Ishikawa (cell line): ENCODE measurements around the gene LRRC74B.

Experiments
- CEBPB ChIP-seq: IDR thresholded peaks from 2 replicates; pipeline ENCODE4 v1.6.1; 2012
- CREB1 ChIP-seq: IDR thresholded peaks from 2 replicates; pipeline ENCODE4 v1.6.1; 2012; ENCODE audit warnings: low read depth
- EGR1 ChIP-seq: IDR thresholded peaks from 2 replicates; pipeline ENCODE4 v1.6.1; 2012
- EP300 ChIP-seq: IDR thresholded peaks from 2 replicates; pipeline ENCODE4 v1.6.1; 2012; ENCODE audit warnings: borderline replicate concordance
- FOXM1 ChIP-seq: IDR thresholded peaks from 2 replicates; pipeline ENCODE4 v1.6.1; 2012; ENCODE audit warnings: low read depth, borderline replicate concordance
- NFIC ChIP-seq: IDR thresholded peaks from 2 replicates; pipeline ENCODE4 v1.6.1; 2012
- RAD21 ChIP-seq: IDR thresholded peaks from 2 replicates; pipeline ENCODE4 v1.6.1; 2012; ENCODE audit warnings: low read depth
- TAF1 ChIP-seq: IDR thresholded peaks from 2 replicates; pipeline ENCODE4 v1.6.1; 2012; ENCODE audit warnings: low read depth, mild to moderate bottlenecking
- TCF12 ChIP-seq: IDR thresholded peaks from 2 replicates; pipeline ENCODE4 v1.6.1; 2012; ENCODE audit warnings: low read depth
- TEAD4 ChIP-seq: IDR thresholded peaks from 2 replicates; pipeline ENCODE4 v1.6.1; 2012
- YY1 ChIP-seq: IDR thresholded peaks from 2 replicates; pipeline ENCODE4 v1.6.1; 2012; ENCODE audit warnings: low read depth
- ZBTB7A ChIP-seq: IDR thresholded peaks from 2 replicates; pipeline ENCODE4 v1.6.1; 2012; ENCODE audit warnings: low read depth
- TF ChIP-seq, protein P1 (sequence below): IDR thresholded peaks from 2 replicates; pipeline ENCODE4 v1.6.1; 2012
- TF ChIP-seq, protein P2 (sequence below): IDR thresholded peaks from 2 replicates; pipeline ENCODE4 v1.6.1; 2012
- TF ChIP-seq, protein P3 (sequence below): IDR thresholded peaks from 2 replicates; pipeline ENCODE4 v1.6.1; 2012; ENCODE audit warnings: low read depth, mild to moderate bottlenecking

LRRC74B gene

DNA sequence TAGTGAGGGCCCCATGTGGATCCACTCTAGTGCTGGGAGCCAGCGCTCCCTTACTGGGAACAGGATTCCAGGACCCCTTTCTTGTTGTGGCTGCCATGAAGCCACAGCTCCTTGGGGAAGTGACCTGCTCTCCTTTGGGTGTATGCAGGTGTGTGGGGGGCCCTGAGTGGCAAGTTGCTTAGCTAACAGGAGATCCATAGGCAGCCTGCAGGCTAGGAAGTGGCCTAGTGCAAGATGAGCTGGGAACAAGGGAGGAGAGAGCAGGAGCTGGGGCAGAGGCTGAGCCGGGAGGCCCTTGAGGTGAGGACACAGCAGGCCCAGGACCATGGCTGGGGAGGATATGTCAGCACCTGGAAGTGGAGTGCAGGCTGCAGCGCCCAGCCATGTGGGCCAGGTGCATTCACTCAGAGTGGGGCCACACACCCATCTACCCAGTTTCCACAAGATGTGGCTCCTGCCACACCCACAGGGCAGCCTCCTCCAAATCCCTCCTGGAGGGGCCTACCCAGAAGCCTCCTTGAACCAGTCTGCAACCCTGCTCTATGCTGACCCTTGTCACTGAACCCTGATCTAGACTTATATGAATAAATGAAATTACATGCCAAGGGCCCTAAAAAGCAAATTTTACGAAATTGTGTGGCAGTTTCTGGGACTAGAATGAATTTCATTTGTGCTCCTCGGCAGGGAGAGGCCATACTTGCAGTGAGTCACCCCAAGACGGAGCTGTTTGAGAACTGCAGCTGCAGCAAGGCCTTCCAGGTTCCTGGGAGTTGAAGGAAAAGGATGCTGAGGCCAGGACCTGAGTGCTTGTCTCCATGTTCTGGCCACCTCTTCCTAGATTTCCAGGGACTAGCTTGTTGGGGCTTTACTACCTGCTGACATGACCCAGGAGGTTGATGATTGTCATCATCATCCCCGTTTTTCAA is 47.1 kb upstream of the LRRC74B start:
- TF ChIP-seq TCF12 = no peak
- TF ChIP-seq CEBPB = no peak
- no peak for TF ChIP-seq CREB1
- no peak for TF ChIP-seq NFIC
- no peak for TF ChIP-seq EP300
- TF ChIP-seq, protein P1, sequence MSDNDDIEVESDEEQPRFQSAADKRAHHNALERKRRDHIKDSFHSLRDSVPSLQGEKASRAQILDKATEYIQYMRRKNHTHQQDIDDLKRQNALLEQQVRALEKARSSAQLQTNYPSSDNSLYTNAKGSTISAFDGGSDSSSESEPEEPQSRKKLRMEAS = no peak
- TF ChIP-seq EGR1 = no peak
- no peak for TF ChIP-seq FOXM1
- TF ChIP-seq TEAD4 = no peak
- TF ChIP-seq TAF1 = no peak
- TF ChIP-seq, protein P2, sequence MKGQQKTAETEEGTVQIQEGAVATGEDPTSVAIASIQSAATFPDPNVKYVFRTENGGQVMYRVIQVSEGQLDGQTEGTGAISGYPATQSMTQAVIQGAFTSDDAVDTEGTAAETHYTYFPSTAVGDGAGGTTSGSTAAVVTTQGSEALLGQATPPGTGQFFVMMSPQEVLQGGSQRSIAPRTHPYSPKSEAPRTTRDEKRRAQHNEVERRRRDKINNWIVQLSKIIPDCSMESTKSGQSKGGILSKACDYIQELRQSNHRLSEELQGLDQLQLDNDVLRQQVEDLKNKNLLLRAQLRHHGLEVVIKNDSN = no peak
- TF ChIP-seq ZBTB7A = no peak
- TF ChIP-seq RAD21 = no peak
- TF ChIP-seq, protein P3, sequence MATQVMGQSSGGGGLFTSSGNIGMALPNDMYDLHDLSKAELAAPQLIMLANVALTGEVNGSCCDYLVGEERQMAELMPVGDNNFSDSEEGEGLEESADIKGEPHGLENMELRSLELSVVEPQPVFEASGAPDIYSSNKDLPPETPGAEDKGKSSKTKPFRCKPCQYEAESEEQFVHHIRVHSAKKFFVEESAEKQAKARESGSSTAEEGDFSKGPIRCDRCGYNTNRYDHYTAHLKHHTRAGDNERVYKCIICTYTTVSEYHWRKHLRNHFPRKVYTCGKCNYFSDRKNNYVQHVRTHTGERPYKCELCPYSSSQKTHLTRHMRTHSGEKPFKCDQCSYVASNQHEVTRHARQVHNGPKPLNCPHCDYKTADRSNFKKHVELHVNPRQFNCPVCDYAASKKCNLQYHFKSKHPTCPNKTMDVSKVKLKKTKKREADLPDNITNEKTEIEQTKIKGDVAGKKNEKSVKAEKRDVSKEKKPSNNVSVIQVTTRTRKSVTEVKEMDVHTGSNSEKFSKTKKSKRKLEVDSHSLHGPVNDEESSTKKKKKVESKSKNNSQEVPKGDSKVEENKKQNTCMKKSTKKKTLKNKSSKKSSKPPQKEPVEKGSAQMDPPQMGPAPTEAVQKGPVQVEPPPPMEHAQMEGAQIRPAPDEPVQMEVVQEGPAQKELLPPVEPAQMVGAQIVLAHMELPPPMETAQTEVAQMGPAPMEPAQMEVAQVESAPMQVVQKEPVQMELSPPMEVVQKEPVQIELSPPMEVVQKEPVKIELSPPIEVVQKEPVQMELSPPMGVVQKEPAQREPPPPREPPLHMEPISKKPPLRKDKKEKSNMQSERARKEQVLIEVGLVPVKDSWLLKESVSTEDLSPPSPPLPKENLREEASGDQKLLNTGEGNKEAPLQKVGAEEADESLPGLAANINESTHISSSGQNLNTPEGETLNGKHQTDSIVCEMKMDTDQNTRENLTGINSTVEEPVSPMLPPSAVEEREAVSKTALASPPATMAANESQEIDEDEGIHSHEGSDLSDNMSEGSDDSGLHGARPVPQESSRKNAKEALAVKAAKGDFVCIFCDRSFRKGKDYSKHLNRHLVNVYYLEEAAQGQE = no peak
- no peak for TF ChIP-seq YY1

DNA sequence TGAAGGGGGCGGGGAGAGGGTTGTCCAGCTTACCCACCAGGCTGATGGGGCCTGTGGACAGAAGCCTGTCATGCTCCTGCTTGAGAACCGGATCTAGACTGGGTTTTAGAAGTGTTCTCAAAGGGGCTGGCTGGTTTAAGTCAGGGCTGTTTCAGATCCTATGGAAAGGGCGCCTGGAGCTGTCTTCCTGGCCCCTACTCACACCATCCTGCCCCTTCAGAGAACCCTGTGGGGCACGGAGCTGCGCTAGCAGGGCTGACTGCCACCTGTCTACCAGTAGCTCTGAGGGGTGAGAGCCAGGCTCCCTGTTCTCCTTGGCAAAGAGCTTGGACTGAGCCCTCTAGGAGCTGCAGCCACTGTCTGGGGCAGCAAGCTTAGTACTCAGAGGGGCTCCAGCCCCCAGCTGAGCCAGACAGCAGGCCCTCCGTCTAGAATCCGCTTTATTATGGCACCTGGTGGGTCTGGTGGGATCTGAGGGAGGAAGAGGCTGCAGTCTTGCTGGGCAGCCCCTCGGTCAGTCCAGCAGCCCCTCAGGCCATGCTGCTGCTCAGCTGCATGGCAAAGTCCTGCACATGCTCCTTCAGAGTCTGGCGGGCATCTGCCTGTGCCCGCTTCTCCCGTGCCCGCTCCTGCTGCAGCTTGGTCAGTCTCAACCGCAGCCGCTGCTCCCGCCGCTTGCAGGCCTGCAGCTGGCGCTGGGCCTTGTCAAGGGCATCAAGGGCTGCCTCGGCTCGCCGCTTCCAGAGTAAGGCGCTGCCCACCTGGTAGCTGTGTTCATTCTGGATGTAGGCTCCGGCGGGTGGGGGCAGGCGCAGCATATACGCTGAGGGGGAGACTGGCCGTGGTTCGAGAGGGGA is 46.2 kb upstream of the LRRC74B start:
- TF ChIP-seq, protein P1 = no peak
- TF ChIP-seq EGR1 (no peak), FOXM1 (no peak), RAD21 (no peak), NFIC (no peak), EP300 (no peak), CEBPB (no peak), TCF12 (no peak), YY1 (no peak)
- TF ChIP-seq, protein P3 = no peak
- TF ChIP-seq, protein P2 = no peak

DNA sequence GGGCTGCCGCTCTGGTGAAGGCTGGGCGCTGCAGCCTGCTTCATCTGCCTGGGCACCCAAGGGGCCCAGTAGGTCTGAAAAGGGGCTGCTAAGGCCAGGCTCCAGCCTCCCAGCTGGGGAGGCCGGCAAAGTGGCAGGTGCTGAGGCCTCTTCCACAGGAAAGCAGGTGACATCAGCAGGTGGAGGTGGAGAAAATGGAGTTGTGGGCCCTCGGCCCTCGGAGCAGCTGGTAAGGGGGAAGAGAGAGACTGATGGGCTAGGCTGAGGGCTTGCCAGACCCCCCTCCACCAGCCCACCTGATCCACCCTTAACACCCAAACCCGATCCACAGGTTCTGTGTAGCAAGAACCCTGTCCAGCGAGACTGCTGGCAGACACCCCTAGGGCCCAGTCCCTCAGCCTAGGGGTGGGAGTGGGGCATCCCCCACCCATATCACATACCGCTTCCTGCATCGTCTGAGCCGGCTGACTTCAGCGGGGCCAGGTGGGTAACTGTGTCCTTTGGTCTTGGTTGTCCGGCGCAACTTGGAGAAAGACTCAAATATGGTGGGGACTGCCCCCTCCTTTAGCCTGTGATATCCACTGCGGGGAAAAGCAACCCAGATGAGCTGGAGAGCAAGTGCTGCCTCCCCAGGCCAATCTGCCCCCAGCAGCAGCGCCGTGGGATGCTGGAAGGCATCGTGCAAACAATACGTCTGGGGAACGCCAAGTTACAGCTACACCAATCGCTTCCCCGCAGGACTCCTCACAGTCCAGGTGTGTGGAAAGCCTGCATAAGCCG is 45.3 kb upstream of the LRRC74B start:
- no peak for TF ChIP-seq NFIC
- TF ChIP-seq EGR1 = no peak
- TF ChIP-seq TAF1 = no peak
- TF ChIP-seq, protein P2 = no peak
- TF ChIP-seq CREB1 = no peak
- TF ChIP-seq, protein P1 = no peak
- no peak for TF ChIP-seq YY1
- no peak for TF ChIP-seq EP300
- TF ChIP-seq, protein P3 = no peak
- TF ChIP-seq FOXM1 = no peak
